M059J (cell line): ENCODE data around the gene CRYBB3. TPM values are rescaled to one million over a fixed set of nuclear protein-coding genes. Genes with fewer than 3 reads are reported as not detected.

Experiments used
- total RNA-seq: library from RNA; depleted of rRNA; stranded (reverse); fragments of >200 nt; shearing (Covaris generic); gene quantifications from 2 replicates; pipeline ENCODE4 v1.2.3, GENCODE V29; 2014; rRNA removed

CRYBB3 gene
- total RNA-seq, 1 experiment from 2014 or later = not detected

Other genes starting within 250 kb of the CRYBB3 start
- gene KIAA1671, start 247.1 kb upstream of the CRYBB3 start, total RNA-seq = 3.3 and 4.7 TPM in 2 replicates
- 0.30 TPM in 1 of 2 replicates, not detected in the other for gene CRYBB2, start 19.8 kb downstream of the CRYBB3 start, total RNA-seq